CD4-positive, alpha-beta T cell treated with Interleukin-10 for 1 hour (primary cell): ENCODE results near the gene SPAG17.

Experiments used
- DNase-seq: peaks from one replicate; pipeline ENCODE4 v3.0.0-alpha.2; 2020

Gene SPAG17

GRCh38 chr1:118185084-118185832 lies at the start of gene SPAG17:
Gene SPAG17, minus strand, starts transcription at chr1:118185228. Its CDS starts 71 bp downstream, at chr1:118185157.
- DNase-seq = no peak

GRCh38 chr1:118225471-118225870 lies 40.4 kb upstream of the SPAG17 start:
- no peak for DNase-seq

- DNase-seq = no peak
Measured at GRCh38 chr1:118223426-118223825, 38.4 kb upstream of the SPAG17 start.

- no peak for DNase-seq
Measured at GRCh38 chr1:118219438-118219837, 34.4 kb upstream of the SPAG17 start.

- DNase-seq = no peak
Measured at GRCh38 chr1:118217141-118217838, 32.3 kb upstream of the SPAG17 start.

GRCh38 chr1:118214866-118215265 lies 29.8 kb upstream of the SPAG17 start:
- no peak for DNase-seq

- DNase-seq = no peak
Measured at GRCh38 chr1:118210723-118211110, 25.7 kb upstream of the SPAG17 start.

GRCh38 chr1:118210051-118210722 lies 25.2 kb upstream of the SPAG17 start:
- no peak for DNase-seq

- no peak for DNase-seq
Measured at GRCh38 chr1:118209648-118210047, 24.6 kb upstream of the SPAG17 start.

- DNase-seq = no peak
Measured at GRCh38 chr1:118206966-118207365, 21.9 kb upstream of the SPAG17 start.

GRCh38 chr1:118204648-118205047 lies 19.6 kb upstream of the SPAG17 start:
- DNase-seq = no peak

- DNase-seq = no peak
Measured at GRCh38 chr1:118204105-118204504, 19.1 kb upstream of the SPAG17 start.

- no peak for DNase-seq
Measured at GRCh38 chr1:118202076-118202608, 17.1 kb upstream of the SPAG17 start.

GRCh38 chr1:118201524-118201923 lies 16.5 kb upstream of the SPAG17 start:
- DNase-seq = no peak

- DNase-seq = no peak
Measured at GRCh38 chr1:118200836-118201235, 15.8 kb upstream of the SPAG17 start.

GRCh38 chr1:118190561-118190960 lies 5.5 kb upstream of the SPAG17 start:
- no peak for DNase-seq

GRCh38 chr1:118189564-118189963 lies 4.5 kb upstream of the SPAG17 start:
- no peak for DNase-seq

- no peak for DNase-seq
Measured at GRCh38 chr1:118188411-118188810, 3.4 kb upstream of the SPAG17 start.

GRCh38 chr1:118186026-118186425 lies 998 bp upstream of the SPAG17 start:
- DNase-seq = no peak

- no peak for DNase-seq
Measured at GRCh38 chr1:118184739-118185083, 317 bp downstream of the SPAG17 start.

- no peak for DNase-seq
Measured at GRCh38 chr1:118183586-118183985, 1.4 kb downstream of the SPAG17 start.

GRCh38 chr1:118177998-118178397 lies 7.0 kb downstream of the SPAG17 start:
- DNase-seq = no peak

GRCh38 chr1:118169016-118169415 lies 16.0 kb downstream of the SPAG17 start:
- DNase-seq = no peak

GRCh38 chr1:118160806-118161205 lies 24.2 kb downstream of the SPAG17 start:
- no peak for DNase-seq
